Brain pericyte (primary cell): ENCODE results near the gene CEACAM6.
"Not testable (repeated sequence)": the region's sequence is repeated elsewhere in the genome, so short reads cannot be mapped to it uniquely, and the experiment has no call there.

ENCODE experiments used
- DNase-seq: peaks from one replicate; pipeline ENCODE4 v3.0.0-alpha.2; 2012; ENCODE audit warnings: low read depth, low spot score

CEACAM6 gene

DNA sequence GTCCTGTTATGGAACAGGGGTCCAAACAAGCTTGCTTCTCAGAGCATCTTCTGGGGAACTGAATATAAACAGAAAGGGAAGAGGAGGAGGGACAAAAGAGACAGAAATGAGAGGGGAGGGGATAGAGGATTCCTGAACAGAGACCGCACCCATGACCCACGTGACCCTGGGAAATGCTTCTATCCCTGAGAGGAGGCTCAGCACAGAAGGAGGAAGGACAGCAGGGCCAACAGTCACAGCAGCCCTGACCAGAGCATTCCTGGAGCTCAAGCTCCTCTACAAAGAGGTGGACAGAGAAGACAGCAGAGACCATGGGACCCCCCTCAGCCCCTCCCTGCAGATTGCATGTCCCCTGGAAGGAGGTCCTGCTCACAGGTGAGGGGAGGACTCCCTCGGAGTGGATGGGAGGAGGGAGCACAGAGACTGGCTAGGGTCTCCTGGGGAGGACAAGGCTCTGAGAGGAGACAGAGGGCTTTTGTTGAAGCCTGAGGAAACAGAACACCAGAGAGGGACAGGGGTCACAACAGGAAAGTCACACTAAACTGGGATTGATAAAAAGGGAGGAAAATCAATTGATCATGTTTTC, at the start of gene CEACAM6:
Gene CEACAM6 (plus strand): TSS at position 203 of the 586 bp plus-strand sequence. CDS start 109 bp downstream, at position 312.
- DNase-seq = no peak

DNA sequence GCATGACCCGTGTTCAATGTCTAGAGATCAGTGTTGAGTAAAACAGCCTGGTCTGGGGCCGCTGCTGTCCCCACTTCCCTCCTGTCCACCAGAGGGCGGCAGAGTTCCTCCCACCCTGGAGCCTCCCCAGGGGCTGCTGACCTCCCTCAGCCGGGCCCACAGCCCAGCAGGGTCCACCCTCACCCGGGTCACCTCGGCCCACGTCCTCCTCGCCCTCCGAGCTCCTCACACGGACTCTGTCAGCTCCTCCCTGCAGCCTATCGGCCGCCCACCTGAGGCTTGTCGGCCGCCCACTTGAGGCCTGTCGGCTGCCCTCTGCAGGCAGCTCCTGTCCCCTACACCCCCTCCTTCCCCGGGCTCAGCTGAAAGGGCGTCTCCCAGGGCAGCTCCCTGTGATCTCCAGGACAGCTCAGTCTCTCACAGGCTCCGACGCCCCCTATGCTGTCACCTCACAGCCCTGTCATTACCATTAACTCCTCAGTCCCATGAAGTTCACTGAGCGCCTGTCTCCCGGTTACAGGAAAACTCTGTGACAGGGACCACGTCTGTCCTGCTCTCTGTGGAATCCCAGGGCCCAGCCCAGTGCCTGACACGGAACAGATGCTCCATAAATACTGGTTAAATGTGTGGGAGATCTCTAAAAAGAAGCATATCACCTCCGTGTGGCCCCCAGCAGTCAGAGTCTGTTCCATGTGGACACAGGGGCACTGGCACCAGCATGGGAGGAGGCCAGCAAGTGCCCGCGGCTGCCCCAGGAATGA, 48.4 kb upstream of the CEACAM6 start:
- DNase-seq = no peak

DNA sequence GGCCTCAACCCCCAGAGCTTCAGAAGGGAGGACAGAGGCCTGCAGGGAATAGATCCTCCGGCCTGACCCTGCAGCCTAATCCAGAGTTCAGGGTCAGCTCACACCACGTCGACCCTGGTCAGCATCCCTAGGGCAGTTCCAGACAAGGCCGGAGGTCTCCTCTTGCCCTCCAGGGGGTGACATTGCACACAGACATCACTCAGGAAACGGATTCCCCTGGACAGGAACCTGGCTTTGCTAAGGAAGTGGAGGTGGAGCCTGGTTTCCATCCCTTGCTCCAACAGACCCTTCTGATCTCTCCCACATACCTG, 47.9 kb upstream of the CEACAM6 start:
- DNase-seq = no peak

DNA sequence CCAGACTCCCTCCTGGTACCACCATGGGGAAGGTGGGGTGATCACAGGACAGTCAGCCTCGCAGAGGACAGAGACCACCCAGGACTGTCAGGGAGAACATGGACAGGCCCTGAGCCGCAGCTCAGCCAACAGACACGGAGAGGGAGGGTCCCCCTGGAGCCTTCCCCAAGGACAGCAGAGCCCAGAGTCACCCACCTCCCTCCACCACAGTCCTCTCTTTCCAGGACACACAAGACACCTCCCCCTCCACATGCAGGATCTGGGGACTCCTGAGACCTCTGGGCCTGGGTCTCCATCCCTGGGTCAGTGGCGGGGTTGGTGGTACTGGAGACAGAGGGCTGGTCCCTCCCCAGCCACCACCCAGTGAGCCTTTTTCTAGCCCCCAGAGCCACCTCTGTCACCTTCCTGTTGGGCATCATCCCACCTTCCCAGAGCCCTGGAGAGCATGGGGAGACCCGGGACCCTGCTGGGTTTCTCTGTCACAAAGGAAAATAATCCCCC, 47.4 kb upstream of the CEACAM6 start:
- DNase-seq = no peak

DNA sequence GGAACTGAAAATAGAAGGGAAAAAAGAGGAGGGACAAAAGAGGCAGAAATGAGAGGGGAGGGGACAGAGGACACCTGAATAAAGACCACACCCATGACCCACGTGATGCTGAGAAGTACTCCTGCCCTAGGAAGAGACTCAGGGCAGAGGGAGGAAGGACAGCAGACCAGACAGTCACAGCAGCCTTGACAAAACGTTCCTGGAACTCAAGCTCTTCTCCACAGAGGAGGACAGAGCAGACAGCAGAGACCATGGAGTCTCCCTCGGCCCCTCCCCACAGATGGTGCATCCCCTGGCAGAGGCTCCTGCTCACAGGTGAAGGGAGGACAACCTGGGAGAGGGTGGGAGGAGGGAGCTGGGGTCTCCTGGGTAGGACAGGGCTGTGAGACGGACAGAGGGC, 46.8 kb upstream of the CEACAM6 start, which contains the start of gene CEACAM5:
Gene CEACAM5 (plus strand): TSS at position 146 of the 400 bp plus-strand sequence. CDS start 106 bp downstream, at position 252.
- no peak for DNase-seq

DNA sequence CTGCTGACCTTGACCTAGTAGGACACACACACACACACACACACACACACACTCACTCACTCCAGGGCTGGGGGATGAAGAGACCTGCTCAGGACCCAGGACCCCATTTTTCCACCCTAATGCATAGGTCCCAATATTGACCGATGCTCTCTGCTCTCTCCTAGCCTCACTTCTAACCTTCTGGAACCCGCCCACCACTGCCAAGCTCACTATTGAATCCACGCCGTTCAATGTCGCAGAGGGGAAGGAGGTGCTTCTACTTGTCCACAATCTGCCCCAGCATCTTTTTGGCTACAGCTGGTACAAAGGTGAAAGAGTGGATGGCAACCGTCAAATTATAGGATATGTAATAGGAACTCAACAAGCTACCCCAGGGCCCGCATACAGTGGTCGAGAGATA, 45.8 kb upstream of the CEACAM6 start:
- not testable (repeated sequence) for DNase-seq

GRCh38 chr19:41709951-41710645, 45.2 kb upstream of the CEACAM6 start:
- DNase-seq = no peak

DNA sequence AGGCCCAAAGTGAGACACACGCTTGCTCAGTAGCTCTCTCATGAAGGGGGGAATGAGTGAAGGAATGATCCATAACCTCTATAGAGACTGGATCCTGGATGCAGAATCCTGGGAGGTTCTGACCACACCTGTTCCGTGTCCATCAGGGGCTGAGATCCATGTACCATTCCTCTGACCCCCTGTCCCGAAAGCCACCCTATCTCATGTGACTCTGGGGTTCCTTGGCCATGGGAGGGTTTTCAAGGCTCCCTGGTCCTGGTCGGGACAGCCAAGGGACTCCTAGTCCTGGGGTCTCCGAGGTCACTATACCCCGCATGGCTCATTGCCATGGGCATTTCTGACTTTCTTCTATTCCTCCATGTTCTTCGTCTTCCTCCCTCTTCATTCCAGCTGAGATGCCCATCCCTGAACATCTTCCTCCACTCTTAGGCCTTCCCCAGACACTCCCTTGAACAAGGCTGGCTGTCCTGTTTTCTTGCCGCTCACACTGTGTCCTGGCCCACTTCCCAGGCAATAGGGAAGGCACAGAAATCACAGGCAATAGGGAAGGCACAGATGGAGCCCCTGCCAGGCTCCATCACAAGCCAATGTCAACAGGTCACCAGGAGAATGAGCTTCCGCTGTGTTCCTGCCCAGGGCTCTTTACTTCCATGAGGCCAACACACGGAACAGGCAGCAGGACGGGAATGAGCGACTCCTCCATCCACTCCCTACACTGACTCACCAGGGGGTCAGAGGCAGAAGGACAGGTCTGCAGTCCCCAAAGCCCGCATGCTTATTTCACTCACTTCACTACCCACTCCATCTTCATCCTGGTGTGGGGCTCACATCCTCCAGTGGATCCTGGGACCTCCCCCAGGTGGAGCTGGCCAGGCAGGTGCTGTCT, 43.7 kb upstream of the CEACAM6 start:
- no peak for DNase-seq

DNA sequence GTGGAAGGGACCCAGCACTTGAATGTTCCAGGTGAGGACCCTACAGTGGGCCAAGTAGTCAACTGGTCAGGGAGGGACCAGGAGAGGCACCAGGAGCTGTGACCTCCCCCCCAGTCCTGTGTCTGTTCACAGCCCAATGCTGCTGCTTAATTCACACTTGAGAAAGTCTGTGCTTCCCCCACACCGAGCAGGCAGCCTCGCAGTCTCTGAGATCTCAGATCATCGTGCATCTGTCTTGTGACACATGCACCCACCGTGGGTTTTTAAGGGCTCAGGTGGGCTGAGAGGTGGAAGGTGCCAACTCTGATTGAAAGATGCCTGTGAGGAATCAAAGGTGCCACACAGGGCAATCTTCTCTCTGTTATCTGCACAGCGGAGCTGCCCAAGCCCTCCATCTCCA, 40.7 kb upstream of the CEACAM6 start:
- DNase-seq = no peak

- no peak for DNase-seq
These were observed 36.6 kb upstream of the CEACAM6 start for GRCh38 chr19:41718761-41719160.

DNA sequence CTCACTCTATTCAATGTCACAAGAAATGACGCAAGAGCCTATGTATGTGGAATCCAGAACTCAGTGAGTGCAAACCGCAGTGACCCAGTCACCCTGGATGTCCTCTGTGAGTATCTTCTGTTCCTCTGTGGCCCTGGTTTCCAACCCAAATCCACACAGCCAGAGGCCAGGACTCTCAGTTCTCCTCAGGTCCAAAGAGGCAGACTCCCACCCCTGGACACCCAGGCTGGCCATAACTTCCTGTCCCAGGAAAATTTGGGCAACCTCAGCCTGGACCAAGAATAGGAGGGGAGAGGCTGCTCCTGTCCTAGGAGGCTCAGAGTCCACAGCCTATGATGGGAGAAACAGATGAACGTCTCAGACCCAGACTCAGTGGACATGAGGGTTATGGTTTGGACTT, 35.2 kb upstream of the CEACAM6 start:
- DNase-seq = no peak

DNA sequence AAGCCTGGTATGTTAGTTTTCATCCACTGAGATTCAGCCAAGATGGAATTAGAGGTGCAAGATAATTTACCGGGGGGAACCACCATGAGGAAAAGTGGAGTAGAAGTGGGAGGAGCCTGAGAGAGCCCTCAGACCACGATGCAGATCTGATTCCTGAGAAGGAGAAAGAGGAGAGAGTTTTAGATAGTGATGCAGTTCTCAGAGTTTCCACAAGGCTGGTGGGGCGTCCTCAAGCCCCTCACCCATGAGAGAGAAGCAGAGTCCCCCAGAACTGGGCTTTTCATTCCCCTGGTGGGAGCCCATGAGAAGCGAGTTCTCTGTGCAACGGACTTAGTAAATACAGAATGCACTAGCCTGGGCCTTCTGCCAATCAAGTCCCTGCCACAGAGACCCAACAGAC, 28.8 kb upstream of the CEACAM6 start:
- DNase-seq = no peak

GRCh38 chr19:41734156-41734555, 21.2 kb upstream of the CEACAM6 start:
- no peak for DNase-seq

DNA sequence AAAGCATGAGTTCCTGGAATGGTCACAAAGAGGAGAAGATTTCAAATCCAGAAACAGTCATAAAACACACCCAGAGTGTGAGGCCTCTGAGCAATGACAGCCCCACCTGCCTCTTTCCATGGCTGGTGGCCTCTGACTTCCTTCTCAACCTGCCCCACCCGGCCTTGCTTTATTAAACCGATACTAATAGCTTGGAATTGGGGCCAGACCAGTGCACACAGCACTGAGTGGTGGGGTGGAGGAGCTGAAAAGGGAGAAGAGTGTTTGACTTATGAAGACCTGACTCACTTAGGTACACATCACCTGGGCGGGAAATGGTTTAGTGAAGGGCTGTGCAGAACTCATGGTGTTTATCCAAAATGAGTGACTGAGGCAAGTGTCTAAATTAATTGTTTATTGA, 20.7 kb upstream of the CEACAM6 start:
- DNase-seq = no peak

DNA sequence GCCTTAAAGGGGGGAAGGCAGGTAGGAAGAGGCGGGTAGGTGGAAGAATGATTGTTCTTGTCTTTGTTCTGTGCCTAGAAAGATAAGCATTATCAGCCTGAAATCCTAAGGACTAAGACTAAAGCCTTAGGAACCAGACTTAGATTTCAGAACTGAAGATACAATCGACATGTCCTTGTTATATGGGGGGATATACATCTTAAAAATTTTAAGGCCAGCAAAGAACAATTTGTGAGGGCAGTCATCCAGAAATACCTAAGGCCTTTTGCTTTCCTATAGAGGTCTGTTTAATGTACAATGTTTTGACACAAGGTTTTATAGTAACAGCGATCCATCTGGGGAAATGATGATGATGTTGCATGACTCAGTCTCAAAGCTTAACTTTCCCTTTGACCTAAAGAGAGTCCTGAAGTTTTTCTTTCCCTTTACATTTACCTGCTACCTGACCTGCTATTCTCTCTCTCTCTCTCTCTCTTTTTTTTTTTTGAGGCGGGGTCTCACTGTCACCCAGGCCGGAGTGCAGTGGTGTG, 20.2 kb upstream of the CEACAM6 start:
- no peak for DNase-seq

DNA sequence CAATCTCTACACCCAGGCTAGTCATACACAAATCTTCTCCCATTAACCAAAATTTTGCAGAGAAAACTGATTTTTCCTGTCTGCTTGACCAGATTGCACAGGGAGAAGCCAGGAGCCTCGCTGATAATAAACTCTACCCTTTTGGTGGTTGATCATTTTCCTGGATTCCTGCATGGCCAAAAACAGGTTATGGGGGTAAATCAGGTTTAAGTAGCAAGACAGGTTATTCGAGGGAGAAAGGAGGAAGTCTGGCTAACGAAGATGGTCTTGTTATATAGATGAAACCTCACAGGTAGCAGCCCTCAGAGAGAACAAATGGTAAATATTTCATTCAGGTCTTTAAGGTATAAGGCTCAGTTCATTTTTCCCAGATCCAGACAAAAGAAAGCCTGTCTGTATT, 16.0 kb upstream of the CEACAM6 start:
- no peak for DNase-seq

DNA sequence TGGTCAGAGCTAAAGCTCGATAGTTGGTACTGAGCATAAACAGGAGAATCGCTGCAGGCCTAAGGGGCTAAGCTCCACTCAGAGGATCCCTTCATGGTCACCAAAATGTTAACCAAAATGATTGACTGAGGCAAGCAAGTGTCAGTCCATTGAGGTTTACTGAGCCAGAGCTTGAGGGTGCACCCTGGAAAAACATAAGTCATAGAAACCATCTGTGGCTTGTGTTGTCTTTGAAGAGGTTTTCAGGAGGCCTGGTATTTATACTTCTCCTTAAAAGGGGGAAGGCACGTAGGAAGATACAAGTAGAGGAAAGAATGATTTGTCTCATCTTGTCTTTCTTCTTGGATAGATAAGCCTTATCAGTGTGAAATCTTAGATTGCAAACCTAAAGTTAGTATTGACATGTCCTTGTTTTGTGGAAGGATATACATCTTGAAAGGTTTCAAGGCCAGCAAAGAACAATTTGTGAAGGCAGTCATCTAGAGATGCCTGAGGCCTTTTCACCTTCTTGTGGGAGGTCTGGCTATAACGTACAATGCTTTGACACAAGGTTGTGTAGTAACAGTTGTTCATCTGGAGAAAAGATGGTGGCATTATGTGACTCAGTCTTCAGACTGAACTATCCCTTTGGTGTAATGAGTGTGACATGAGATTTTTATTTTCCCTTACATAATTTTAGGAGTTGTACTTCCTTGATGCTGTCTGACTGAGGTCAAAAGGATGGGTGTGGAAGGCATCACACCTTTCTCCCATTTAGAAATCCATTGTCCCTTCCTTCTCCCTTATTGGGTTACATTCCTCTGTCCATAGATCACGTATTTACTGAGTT, 14.7 kb upstream of the CEACAM6 start:
- no peak for DNase-seq

GRCh38 chr19:41741244-41741554, 14.1 kb upstream of the CEACAM6 start:
- DNase-seq = no peak

DNA sequence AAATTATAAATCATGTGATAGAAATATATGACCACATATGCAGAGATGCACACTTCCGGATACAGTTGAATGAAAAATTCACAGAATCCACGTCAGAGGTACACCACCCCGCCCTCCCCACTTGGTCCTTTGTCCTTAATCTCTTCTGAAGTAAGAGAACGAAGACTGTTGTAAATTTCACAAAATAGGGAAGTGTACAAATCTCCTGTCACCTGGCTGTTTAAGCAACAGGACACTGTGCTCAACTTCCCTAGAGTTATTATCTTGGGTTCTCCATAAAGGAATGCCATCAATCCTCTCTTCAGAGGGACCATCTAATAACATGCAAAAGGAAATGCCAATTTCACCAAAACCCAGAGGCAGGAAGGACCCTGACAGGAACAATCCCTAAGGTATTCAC, 10.5 kb upstream of the CEACAM6 start:
- DNase-seq = no peak

DNA sequence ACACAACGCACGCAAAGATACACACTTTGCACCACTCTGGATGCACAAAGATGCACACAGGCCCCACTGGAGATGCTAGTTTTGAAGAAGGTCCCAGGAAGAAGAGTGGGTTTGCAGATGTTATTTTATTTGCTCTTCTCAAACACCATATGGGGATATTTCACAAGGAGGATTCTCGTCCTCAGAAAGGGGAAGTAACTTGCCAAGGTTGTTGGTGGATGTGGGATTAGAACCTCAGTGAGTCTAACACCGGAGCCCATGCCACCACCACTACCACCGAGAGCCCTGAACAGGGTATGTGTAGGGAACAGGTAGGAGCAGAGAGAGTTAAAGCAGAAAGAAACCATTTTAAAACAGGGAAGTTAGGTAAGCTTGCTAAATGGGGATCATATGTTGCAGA, 9.6 kb upstream of the CEACAM6 start:
- DNase-seq = no peak
